ENCODE measurements around the gene SERTM1.

The SERTM1 gene

GRCh38 chr13:36666477-36667229, 7.2 kb upstream of the SERTM1 start:
- H3K4me3 ChIP-seq (ENCODE audit: low read depth, low read length) = no peak overlapping the region
- no peak for TF ChIP-seq CTCF (IDR thresholded peaks at IDR 0.05; ENCODE audit: borderline replicate concordance, insufficient read depth, low read depth, low read length)

GRCh38 chr13:36668316-36668715, 5.5 kb upstream of the SERTM1 start:
- H3K4me3 ChIP-seq (ENCODE audit: low read depth, low read length) = no peak overlapping the region
- no peak for TF ChIP-seq CTCF (IDR thresholded peaks at IDR 0.05; ENCODE audit: borderline replicate concordance, insufficient read depth, low read depth, low read length)

GRCh38 chr13:36673352-36673751, 468 bp upstream of the SERTM1 start:
- TF ChIP-seq CTCF (IDR thresholded peaks at IDR 0.05; ENCODE audit: borderline replicate concordance, insufficient read depth, low read depth, low read length) = no peak
- no peak overlapping the region for H3K4me3 ChIP-seq (ENCODE audit: low read depth, low read length)

- no peak overlapping the region for H3K4me3 ChIP-seq (ENCODE audit: low read depth, low read length)
- no peak for TF ChIP-seq CTCF (IDR thresholded peaks at IDR 0.05; ENCODE audit: borderline replicate concordance, insufficient read depth, low read depth, low read length)
These were observed 755 bp downstream of the SERTM1 start for GRCh38 chr13:36674337-36675212.

- H3K4me3 ChIP-seq (ENCODE audit: low read depth, low read length) = no peak overlapping the region
- TF ChIP-seq CTCF (IDR thresholded peaks at IDR 0.05; ENCODE audit: borderline replicate concordance, insufficient read depth, low read depth, low read length) = no peak
These were observed 1.4 kb downstream of the SERTM1 start for GRCh38 chr13:36675213-36675536.

- H3K4me3 ChIP-seq (ENCODE audit: low read depth, low read length) = no peak overlapping the region
- TF ChIP-seq CTCF (IDR thresholded peaks at IDR 0.05; ENCODE audit: borderline replicate concordance, insufficient read depth, low read depth, low read length) = no peak
These were observed 7.1 kb downstream of the SERTM1 start for GRCh38 chr13:36680913-36681312.

Data from GM12875 (cell line).